ENCODE data around the gene ARHGAP26.
A peak's percentile ranks its signal among the peaks of the same experiment; 100 is the strongest.

The ARHGAP26 gene

GRCh38 chr5:143236682-143237081 is 466.5 kb downstream of the ARHGAP26 start:
- DNase-seq, result no peak

- DNase-seq, result no peak
These were observed 467.5 kb downstream of the ARHGAP26 start for GRCh38 chr5:143237664-143238063.

DNA sequence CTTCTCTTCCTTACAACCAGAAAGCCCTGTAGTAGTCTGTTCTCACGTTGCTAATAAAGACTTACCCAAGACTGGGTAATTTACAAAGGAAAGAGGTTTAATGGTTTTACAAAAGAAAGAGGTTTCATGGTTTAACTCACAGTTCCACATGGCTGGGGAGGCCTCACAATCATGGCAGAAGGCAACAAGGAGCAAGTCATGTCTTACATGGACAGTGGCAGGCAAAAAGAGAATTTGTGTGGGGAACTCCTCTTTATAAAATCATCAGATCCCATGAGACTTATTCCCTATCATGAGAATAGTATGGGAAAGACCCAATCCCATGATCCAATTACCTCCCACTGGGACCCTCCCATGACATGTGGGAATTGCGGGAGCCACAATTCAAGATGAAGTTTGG is 468.4 kb downstream of the ARHGAP26 start:
- DNase-seq, result no peak

DNA sequence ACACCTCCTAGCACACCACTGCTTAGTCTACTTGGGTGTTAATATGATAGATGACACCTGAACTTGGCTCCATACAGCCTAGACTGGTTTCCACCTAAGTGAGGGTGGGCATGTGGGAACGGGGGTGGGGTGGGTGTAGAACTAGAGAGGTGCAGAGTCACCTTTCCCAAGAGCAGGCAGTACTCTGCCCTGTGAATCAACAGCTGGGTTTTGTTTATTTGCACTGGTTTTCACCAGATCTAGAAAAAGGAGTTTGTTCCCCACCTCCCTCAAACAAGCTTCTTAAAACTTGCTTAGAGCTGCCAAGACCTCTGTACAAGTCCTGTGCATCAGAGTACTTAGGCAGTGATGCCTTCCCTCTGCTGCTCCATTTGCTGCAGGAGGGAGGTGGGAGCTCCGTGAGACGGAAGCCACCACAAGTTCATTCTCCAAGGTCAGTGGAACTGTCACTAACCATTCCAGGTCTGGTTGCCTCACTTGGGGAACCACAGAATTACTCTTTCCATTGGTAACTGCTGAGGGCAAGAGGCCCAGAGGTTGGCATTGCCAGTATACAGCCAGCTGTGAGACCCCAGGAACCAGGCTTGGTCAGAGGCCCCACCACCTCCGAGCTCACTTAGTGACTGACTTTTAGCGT is 469.8 kb downstream of the ARHGAP26 start:
- DNase-seq, result no peak

DNA sequence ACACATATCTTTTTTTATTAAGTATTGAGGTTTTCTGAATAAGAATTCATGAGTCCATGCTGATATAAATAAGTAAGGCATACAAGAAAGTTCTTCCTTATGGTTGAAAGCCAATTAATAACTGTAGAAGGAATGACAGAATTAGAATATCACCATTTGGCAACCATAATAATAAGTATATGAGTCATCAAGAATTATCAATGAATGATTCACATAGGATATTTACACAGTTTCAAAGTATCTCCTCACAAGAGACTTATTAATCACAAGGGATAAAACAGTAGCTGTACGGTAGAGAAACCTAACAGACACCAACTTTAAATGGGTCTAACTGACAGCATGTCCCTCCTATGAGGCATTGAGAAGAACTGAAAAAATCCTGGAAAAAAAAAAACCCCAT is 471.7 kb downstream of the ARHGAP26 start:
- DNase-seq, result no peak

- no peak for DNase-seq
These were observed 472.9 kb downstream of the ARHGAP26 start for GRCh38 chr5:143243103-143243502.

GRCh38 chr5:143244000-143244736 is 474.0 kb downstream of the ARHGAP26 start:
- no peak for DNase-seq

GRCh38 chr5:143244990-143245389 is 474.8 kb downstream of the ARHGAP26 start:
- no peak for DNase-seq

DNA sequence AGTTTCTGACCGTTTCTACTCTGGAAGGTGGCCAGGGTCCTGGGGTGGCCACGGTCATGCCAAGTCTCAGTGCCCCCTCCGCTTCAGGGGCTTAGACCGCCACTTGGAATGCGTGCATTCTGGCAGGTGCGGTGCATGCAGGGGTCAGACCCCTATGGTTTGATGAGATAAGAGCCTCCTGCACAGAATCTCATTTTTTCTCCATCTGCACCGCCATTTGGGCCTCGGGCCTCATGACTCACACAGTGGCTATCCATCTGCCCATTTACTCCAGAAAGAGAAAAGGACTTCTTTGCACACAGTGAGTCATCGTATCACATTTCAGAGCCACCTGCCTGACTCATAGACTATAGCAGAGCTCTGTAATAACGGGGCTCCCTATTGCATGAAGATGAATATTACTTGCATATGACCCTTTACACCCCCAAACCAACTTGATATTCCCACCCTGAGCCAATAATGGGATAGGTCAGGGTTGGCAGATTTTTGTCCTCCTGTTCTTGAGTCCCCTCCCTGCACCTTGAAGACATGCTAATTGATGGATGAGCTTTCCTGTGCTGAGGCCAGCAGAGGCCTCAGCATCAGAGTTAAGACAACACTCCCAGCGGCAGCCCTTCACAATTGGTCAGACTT is 475.9 kb downstream of the ARHGAP26 start:
- no peak for DNase-seq

DNA sequence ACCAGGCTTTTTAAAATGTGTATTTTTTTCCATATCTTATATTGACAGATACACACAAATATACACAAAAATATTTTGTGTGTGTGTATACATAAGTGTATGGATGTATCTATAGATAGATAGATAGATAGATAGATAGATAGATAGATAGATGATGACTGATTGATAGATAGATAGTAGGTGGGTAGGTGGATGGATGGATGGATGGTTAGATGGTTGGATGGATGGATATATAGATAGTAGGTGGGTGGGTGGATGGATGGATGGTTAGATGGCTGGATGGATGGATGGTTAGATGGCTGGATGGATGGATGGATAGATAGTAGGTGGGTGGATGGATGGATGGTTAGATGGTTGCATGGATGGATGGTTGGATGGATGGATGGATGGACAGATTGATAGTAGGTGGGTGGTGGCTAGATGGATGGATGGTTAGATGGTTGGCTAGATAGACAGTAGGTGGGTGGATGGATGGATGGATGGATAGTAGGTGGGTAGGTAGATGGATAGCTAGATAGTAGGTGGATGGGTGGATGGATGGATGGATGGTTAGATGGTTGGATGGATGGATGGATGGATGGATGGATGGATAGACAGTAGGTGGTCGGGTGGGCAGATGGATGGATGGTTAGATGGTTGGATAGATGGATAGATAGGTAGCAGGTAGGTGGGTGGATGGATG is 477.1 kb downstream of the ARHGAP26 start:
- DNase-seq, result no peak

- DNase-seq, result no peak
These were observed 478.2 kb downstream of the ARHGAP26 start for GRCh38 chr5:143248391-143248790.

DNA sequence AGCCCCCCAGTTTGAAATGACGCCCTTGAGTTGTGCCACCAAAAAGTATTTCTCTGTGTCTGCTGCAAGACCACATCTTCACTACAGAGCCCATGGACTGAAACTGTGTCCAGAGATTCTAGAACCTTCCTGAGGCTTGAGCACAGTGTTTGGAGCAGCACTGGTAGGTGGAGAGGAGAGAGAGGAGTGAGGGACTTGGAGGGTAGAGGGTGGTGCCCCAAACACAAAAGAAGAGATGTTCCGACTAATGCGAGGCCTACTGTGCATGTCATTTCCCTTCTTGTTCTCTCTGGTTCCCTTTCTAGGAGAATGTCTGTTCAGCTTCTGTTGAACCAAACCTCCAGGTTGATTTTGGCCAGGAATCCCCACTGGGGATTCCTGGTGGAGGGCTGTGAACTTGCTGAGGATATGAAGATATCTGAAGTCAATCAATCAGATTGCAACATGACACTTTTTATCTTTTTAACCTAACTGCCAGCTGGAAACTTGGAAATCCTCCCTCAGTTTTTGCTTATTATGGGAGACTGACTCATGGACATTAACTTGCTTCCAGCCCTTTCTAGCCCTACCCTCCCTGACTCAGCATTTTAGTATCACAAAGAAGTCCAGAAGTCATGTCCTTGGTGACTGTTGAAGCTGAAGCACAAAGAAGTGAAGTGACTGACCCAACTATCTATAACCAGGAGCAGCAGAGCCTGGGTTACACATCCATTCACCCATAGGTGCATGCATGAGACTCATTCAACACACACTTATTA is 478.8 kb downstream of the ARHGAP26 start:
- no peak for DNase-seq

DNA sequence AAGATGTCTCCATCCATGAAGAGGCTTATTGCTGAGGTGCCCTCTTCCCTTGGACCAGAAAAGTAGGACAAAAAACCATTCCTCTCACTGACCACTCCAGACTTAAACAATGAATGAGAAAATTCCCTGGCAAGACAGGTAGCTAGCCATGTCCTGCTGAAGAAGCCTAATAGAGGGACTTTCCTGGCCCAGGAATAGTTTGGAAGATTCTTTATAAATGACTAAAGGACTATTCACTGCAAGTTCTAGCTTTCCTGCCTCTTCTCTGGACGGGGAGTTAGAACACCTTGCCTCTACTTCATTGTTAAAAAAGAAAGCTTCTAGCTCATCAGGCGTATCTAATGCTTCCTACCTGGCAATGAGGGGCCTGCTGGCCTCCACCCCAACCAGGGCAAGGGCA is 479.7 kb downstream of the ARHGAP26 start:
- DNase-seq, result no peak

DNA sequence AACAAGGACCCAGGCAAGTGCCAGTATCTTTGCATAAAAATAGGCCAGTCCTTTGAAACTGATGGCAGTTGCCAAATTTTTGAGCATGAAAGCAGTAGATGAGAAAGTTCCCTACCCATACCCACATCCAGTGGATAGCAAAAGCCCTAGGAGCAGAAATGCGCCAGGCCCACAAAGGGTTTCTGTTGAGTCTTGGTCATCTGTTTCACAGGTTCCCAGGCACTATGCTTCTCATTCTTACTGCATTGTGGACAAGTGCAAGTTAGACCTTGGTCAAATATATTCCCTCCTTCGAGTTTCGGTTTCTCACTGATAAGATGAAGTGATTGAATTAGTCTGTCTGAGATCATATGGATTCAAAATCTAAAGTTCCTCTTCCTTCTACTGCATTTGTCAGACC is 481.0 kb downstream of the ARHGAP26 start:
- DNase-seq, result no peak

- no peak for DNase-seq
These were observed 481.8 kb downstream of the ARHGAP26 start for GRCh38 chr5:143251946-143252345.

GRCh38 chr5:143254819-143255218 is 484.6 kb downstream of the ARHGAP26 start:
- DNase-seq, result no peak

- no peak for DNase-seq
These were observed 488.5 kb downstream of the ARHGAP26 start for GRCh38 chr5:143258559-143259253.

- no peak for DNase-seq
These were observed 489.1 kb downstream of the ARHGAP26 start for GRCh38 chr5:143259254-143259605.

- DNase-seq, result peak in 1 of 2 donors; percentile 29
These were observed 491.7 kb downstream of the ARHGAP26 start for GRCh38 chr5:143261748-143262392.

- DNase-seq, result no peak
These were observed 492.4 kb downstream of the ARHGAP26 start for GRCh38 chr5:143262393-143263174.

GRCh38 chr5:143263272-143263810 is 493.2 kb downstream of the ARHGAP26 start:
- DNase-seq, result no peak

Measured in CD4-positive, alpha-beta T cell treated with Interleukin-4 for 1 hour (primary cell).